HepG2 (cell line): ENCODE measurements around the gene CTNNBL1. TPM values are rescaled to one million over a fixed set of nuclear protein-coding genes. Genes with fewer than 3 reads are reported as not detected.
A peak's percentile ranks its signal among the peaks of the same experiment; 100 is the strongest.

Experiments
- CHD2 ChIP-seq: IDR thresholded peaks from 2 replicates; pipeline ENCODE4 v1.6.1; 2011; ENCODE audit warnings: low read depth, low read length, improper control_type of control experiment
- FIP1L1 ChIP-seq: fragments of 200-400 bp; formaldehyde crosslinking; IDR thresholded peaks from 2 replicates; pipeline ENCODE4 v1.6.1; 2018; ENCODE audit warnings: low read depth, mild to moderate bottlenecking, low read length, moderate library complexity, borderline replicate concordance; ENCODE audit not compliant: insufficient read depth
- FLYWCH1 ChIP-seq: sonication (generic); formaldehyde crosslinking; IDR thresholded peaks from 2 replicates; pipeline ENCODE4 v1.8.1; 2023; ENCODE audit warnings: mild to moderate bottlenecking, missing genetic modification reagents
- GPN1 ChIP-seq: sonication (generic); formaldehyde crosslinking; IDR thresholded peaks from 2 replicates; pipeline ENCODE4 v1.5.1; 2020; ENCODE audit warnings: missing genetic modification reagents, borderline replicate concordance
- HNRNPUL1 ChIP-seq: fragments of 200-400 bp; formaldehyde crosslinking; IDR thresholded peaks from 2 replicates; pipeline ENCODE4 v1.6.1; 2017; ENCODE audit warnings: low read depth, mild to moderate bottlenecking, low read length, moderate library complexity
- KDM2A ChIP-seq: sonication (generic); formaldehyde crosslinking; IDR thresholded peaks from 2 replicates; pipeline ENCODE4 v1.4.0; 2020; ENCODE audit warnings: low read depth, missing genetic modification reagents, borderline replicate concordance
- KLF9 ChIP-seq: IDR thresholded peaks from 2 replicates; pipeline ENCODE4 v1.6.1; 2016; ENCODE audit warnings: low read depth
- MATR3 ChIP-seq: sonication (generic); formaldehyde crosslinking; IDR thresholded peaks from 2 replicates; pipeline ENCODE4 v1.4.0; 2020; ENCODE audit warnings: missing genetic modification reagents
- NR2C2 ChIP-seq: sonication (generic); formaldehyde crosslinking; IDR thresholded peaks from 2 replicates; pipeline ENCODE4 v1.4.0; 2020; ENCODE audit warnings: missing genetic modification reagents, mild to moderate bottlenecking, moderate library complexity, borderline replicate concordance
- NRL ChIP-seq: sonication (generic); formaldehyde crosslinking; IDR thresholded peaks from 2 replicates; pipeline ENCODE4 v1.5.0; 2020; ENCODE audit warnings: missing genetic modification reagents, mild to moderate bottlenecking, moderate library complexity, borderline replicate concordance
- PAWR ChIP-seq: sonication (generic); formaldehyde crosslinking; IDR thresholded peaks from 2 replicates; pipeline ENCODE4 v1.4.0; 2020; ENCODE audit warnings: missing genetic modification reagents, mild to moderate bottlenecking, borderline replicate concordance
- POLR2G ChIP-seq: fragments of 200-400 bp; formaldehyde crosslinking; IDR thresholded peaks from 2 replicates; pipeline ENCODE4 v1.6.1; 2018; ENCODE audit warnings: mild to moderate bottlenecking, low read depth, low read length, moderate library complexity
- RAD21 ChIP-seq: fragments of 450-650 bp; formaldehyde crosslinking; IDR thresholded peaks from 2 replicates; pipeline ENCODE4 v1.5.0; 2020; ENCODE audit warnings: mild to moderate bottlenecking
- ZNF20 ChIP-seq: sonication (generic); formaldehyde crosslinking; IDR thresholded peaks from 2 replicates; pipeline ENCODE4 v1.4.0; 2020; ENCODE audit warnings: mild to moderate bottlenecking, moderate library complexity, missing genetic modification reagents
- ZNF207 ChIP-seq: fragments of 450-650 bp; IDR thresholded peaks from 2 replicates; pipeline ENCODE4 v1.6.1; 2016; ENCODE audit warnings: antibody characterized with exemption, borderline replicate concordance
- ZNF569 ChIP-seq: sonication (generic); formaldehyde crosslinking; IDR thresholded peaks from 2 replicates; pipeline ENCODE4 v1.5.0; 2020; ENCODE audit warnings: mild to moderate bottlenecking, missing genetic modification reagents, moderate library complexity, borderline replicate concordance
- ZNF720 ChIP-seq: sonication (generic); formaldehyde crosslinking; IDR thresholded peaks from 2 replicates; pipeline ENCODE4 v1.4.0; 2020; ENCODE audit warnings: missing genetic modification reagents
- ZNF737 ChIP-seq: sonication (generic); formaldehyde crosslinking; IDR thresholded peaks from 2 replicates; pipeline ENCODE4 v1.5.0; 2020; ENCODE audit warnings: missing genetic modification reagents, mild to moderate bottlenecking, borderline replicate concordance
- ZNF746 ChIP-seq: sonication (generic); formaldehyde crosslinking; IDR thresholded peaks from 2 replicates; pipeline ENCODE4 v1.8.0; 2022; ENCODE audit warnings: mild to moderate bottlenecking, missing genetic modification reagents
- ZNF772 ChIP-seq: sonication (generic); formaldehyde crosslinking; IDR thresholded peaks from 2 replicates; pipeline ENCODE4 v1.5.0; 2020; ENCODE audit warnings: mild to moderate bottlenecking, missing genetic modification reagents
- polyA plus RNA-seq, 8 experiments: library from polyadenylated mRNA; depleted of rRNA in 3 of 8; stranded (reverse) in 7 of 8; unstranded in 1 of 8; fragments of >200 nt; fragmentation: Illumina TruSeq in 4 of 8; extraction: Trizol in 4 of 8; gene quantifications; 2 replicates each; pipeline versions ENCODE4 v1.2.1 to v1.2.3, GENCODE V29; 2011 to 2016; ENCODE audit warnings: low read depth in 4 of 8, missing spikeins in 1 of 8, mixed read lengths in 1 of 8; ENCODE audit not compliant: insufficient read depth in 1 of 8
- total RNA-seq, 5 experiments: library from RNA; depleted of rRNA; stranded (reverse); fragments of >200 nt; fragmentation: Illumina TruSeq; extraction: Trizol; gene quantifications; 2 replicates each; pipeline ENCODE4 v1.2.3, GENCODE V29; 2016; ENCODE audit warnings: low read depth in 1 of 5
- TF ChIP-seq, protein P1 (sequence below): IDR thresholded peaks from 2 replicates; pipeline ENCODE4 v1.6.1; 2016; ENCODE audit warnings: missing compliant biosample characterization, missing genetic modification reagents, borderline replicate concordance
- TF ChIP-seq, protein P2 (sequence below): sonication (generic); formaldehyde crosslinking; IDR thresholded peaks from 2 replicates; pipeline ENCODE4 v1.9.0; 2021; ENCODE audit warnings: missing genetic modification reagents, mild to moderate bottlenecking, borderline replicate concordance
- TF ChIP-seq, protein P3 (sequence below): sonication (generic); formaldehyde crosslinking; IDR thresholded peaks from 2 replicates; pipeline ENCODE4 v1.4.0; 2020; ENCODE audit warnings: missing genetic modification reagents
- TF ChIP-seq, protein P4 (sequence below): sonication (generic); formaldehyde crosslinking; IDR thresholded peaks from 2 replicates; pipeline ENCODE4 v1.8.0; 2022; ENCODE audit warnings: mild to moderate bottlenecking, missing genetic modification reagents, borderline replicate concordance

CTNNBL1 gene
- total and polyA plus RNA-seq, 2 of the 13 experiments (the other 11 are each of a cell fraction or from before 2014, with no cell fraction given), result 49.3 to 94.6 TPM

DNA sequence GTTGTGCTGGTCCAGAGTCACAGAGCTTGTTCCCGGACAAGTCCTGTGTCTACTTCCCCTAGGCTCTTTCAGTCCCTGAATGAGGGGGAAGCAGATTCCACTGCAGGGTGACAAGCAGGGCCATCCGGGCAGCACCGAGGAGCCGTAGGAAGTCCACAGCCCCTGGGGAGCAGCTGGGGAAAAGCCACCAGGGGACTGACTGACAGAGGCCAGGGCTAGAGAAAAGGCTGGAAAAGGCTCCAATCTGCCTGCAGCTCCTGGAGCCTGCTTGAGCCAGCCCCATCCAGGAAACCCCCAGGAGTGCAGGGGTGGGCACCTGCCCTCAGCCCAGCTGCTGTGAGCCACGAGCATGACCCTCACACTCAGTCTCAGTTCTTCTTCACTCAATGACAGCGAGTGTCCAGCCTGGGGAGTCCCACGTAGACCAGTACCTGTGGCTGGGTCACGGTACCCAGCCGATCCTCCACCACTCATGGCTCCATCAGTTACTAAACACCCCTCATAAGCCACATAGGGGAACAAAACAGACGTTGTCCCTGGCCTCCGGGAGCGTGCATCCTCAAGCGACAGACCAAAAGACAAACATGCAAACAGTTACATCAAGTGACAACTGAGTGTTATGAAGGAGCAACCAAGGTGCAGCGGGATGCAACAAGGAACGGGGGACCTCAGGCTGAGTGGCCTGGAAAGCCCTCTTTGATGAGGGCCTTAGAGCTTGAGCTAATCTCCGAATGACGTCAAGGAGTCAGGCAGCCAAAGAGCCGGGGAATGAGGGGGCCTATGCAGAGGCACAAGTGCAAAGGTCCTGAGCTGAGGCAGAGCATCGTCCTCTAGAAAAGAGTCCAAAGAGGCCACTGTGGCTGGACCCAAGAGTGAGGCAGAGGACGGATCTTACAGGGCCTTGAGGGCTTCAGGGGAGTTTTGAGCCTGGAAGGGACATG lies 184.3 kb downstream of the CTNNBL1 start (continued):
- TF ChIP-seq, protein P1, sequence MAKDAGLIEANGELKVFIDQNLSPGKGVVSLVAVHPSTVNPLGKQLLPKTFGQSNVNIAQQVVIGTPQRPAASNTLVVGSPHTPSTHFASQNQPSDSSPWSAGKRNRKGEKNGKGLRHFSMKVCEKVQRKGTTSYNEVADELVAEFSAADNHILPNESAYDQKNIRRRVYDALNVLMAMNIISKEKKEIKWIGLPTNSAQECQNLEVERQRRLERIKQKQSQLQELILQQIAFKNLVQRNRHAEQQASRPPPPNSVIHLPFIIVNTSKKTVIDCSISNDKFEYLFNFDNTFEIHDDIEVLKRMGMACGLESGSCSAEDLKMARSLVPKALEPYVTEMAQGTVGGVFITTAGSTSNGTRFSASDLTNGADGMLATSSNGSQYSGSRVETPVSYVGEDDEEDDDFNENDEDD (CRISPR knock-in tag), result no peak
- 0 out of 2 replicates have a peak, but pooled peaks have one; percentile 16 for TF ChIP-seq RAD21 (CRISPR knock-in tag)
- no peak for TF ChIP-seq ZNF207
- no peak for TF ChIP-seq FIP1L1
- TF ChIP-seq CHD2, result no peak
- no peak for TF ChIP-seq ZNF737 (CRISPR knock-in tag)
- no peak for TF ChIP-seq POLR2G
- TF ChIP-seq, protein P2, sequence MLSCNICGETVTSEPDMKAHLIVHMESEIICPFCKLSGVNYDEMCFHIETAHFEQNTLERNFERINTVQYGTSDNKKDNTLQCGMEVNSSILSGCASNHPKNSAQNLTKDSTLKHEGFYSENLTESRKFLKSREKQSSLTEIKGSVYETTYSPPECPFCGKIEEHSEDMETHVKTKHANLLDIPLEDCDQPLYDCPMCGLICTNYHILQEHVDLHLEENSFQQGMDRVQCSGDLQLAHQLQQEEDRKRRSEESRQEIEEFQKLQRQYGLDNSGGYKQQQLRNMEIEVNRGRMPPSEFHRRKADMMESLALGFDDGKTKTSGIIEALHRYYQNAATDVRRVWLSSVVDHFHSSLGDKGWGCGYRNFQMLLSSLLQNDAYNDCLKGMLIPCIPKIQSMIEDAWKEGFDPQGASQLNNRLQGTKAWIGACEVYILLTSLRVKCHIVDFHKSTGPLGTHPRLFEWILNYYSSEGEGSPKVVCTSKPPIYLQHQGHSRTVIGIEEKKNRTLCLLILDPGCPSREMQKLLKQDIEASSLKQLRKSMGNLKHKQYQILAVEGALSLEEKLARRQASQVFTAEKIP, result no peak
- TF ChIP-seq, protein P3, sequence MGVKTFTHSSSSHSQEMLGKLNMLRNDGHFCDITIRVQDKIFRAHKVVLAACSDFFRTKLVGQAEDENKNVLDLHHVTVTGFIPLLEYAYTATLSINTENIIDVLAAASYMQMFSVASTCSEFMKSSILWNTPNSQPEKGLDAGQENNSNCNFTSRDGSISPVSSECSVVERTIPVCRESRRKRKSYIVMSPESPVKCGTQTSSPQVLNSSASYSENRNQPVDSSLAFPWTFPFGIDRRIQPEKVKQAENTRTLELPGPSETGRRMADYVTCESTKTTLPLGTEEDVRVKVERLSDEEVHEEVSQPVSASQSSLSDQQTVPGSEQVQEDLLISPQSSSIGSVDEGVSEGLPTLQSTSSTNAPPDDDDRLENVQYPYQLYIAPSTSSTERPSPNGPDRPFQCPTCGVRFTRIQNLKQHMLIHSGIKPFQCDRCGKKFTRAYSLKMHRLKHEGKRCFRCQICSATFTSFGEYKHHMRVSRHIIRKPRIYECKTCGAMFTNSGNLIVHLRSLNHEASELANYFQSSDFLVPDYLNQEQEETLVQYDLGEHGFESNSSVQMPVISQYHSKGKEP (CRISPR knock-in tag), result no peak
- no peak for TF ChIP-seq MATR3 (CRISPR knock-in tag)
- no peak for TF ChIP-seq NR2C2
- TF ChIP-seq KDM2A (CRISPR knock-in tag), result peak; percentile 53; the same call in 1 of the 2 replicates
- TF ChIP-seq NRL, result peak; percentile 79
- TF ChIP-seq, protein P4, sequence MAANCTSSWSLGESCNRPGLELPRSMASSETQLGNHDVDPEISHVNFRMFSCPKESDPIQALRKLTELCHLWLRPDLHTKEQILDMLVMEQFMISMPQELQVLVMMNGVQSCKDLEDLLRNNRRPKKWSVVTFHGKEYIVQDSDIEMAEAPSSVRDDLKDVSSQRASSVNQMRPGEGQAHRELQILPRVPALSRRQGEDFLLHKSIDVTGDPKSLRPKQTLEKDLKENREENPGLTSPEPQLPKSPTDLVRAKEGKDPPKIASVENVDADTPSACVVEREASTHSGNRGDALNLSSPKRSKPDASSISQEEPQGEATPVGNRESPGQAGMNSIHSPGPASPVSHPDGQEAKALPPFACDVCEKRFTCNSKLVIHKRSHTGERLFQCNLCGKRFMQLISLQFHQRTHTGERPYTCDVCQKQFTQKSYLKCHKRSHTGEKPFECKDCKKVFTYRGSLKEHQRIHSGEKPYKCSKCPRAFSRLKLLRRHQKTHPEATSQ (CRISPR knock-in tag), result no peak
- no peak for TF ChIP-seq GPN1 (CRISPR knock-in tag)
- peak; percentile 23; the same call in 1 of the 2 replicates for TF ChIP-seq ZNF772 (CRISPR knock-in tag)
- TF ChIP-seq ZNF720 (CRISPR knock-in tag), result no peak
- no peak for TF ChIP-seq ZNF569 (CRISPR knock-in tag)
- TF ChIP-seq PAWR (CRISPR knock-in tag), result no peak
- TF ChIP-seq ZNF20 (CRISPR knock-in tag), result no peak
- TF ChIP-seq HNRNPUL1, result no peak
- TF ChIP-seq FLYWCH1 (CRISPR knock-in tag), result no peak
- no peak for TF ChIP-seq ZNF746
- TF ChIP-seq KLF9, result no peak
